K562 (cell line): ENCODE results near the gene TALDO1. TPM values are rescaled to one million over a fixed set of nuclear protein-coding genes. Genes with fewer than 3 reads are reported as not detected.

Experiments
- FUS ChIP-seq: fragments of 200-400 bp; formaldehyde crosslinking; optimal IDR thresholded peaks from 2 replicates; pipeline ENCODE3; 2017; ENCODE audit warnings: low read depth, low read length
- JUN ChIP-seq, 2 experiments: sonication (generic) in 1 of 2; formaldehyde crosslinking in 1 of 2; IDR thresholded peaks; 2 replicates each; pipeline versions ENCODE4 v1.6.1 to v1.8.0; 2012 to 2022; ENCODE audit warnings: borderline replicate concordance in 2 of 2, mild to moderate bottlenecking in 2 of 2, improper control_type of control experiment in 1 of 2, low read depth in 1 of 2, low read length in 1 of 2, missing genetic modification reagents in 1 of 2
- MTA1 ChIP-seq: fragments of 450-650 bp; IDR thresholded peaks from 2 replicates; pipeline ENCODE4 v1.6.1; 2017; ENCODE audit warnings: borderline replicate concordance
- PHF20 ChIP-seq: fragments of 450-650 bp; IDR thresholded peaks from 2 replicates; pipeline ENCODE4 v1.6.1; 2018; ENCODE audit not compliant: partially characterized antibody
- PHF8 ChIP-seq: fragments of 200-600 bp; sonication (generic); IDR thresholded peaks from 2 replicates; pipeline ENCODE4 v1.6.1; 2012; ENCODE audit warnings: mixed run types, mild to moderate bottlenecking, inconsistent platforms, low read length, moderate library complexity, borderline replicate concordance
- RAD21 ChIP-seq, 2 experiments: fragments of 250-450 bp in 1 of 2; fragments of 450-650 bp in 1 of 2; sonication (Bioruptor Pico) in 1 of 2; formaldehyde crosslinking in 1 of 2; IDR thresholded peaks in 1 of 2; conservative IDR thresholded peaks in 1 of 2; 2 replicates each; pipeline versions ENCODE4 v1.4.0 to v1.8.0; 2020 to 2022; ENCODE audit warnings: mild to moderate bottlenecking in 2 of 2, moderate library complexity in 1 of 2
- RBBP5 ChIP-seq: fragments of 200-600 bp; sonication (generic); IDR thresholded peaks from 2 replicates; pipeline ENCODE4 v1.6.1; 2012; ENCODE audit warnings: borderline replicate concordance, mild to moderate bottlenecking, low read length, control low read depth, inconsistent platforms; ENCODE audit not compliant: insufficient read depth, poor library complexity, severe bottlenecking
- RBM39 ChIP-seq: fragments of 200-400 bp; formaldehyde crosslinking; optimal IDR thresholded peaks from 2 replicates; pipeline ENCODE3; 2018; ENCODE audit warnings: low read depth, low read length
- SMAD3 ChIP-seq: fragments of 450-650 bp; formaldehyde crosslinking; conservative IDR thresholded peaks from 2 replicates; pipeline ENCODE4 v1.4.0; 2020; ENCODE audit warnings: mild to moderate bottlenecking
- TAF9B ChIP-seq: fragments of 450-650 bp; IDR thresholded peaks from 2 replicates; pipeline ENCODE4 v1.6.1; 2018; ENCODE audit warnings: mild to moderate bottlenecking; ENCODE audit not compliant: partially characterized antibody
- U2AF1 ChIP-seq: fragments of 200-400 bp; formaldehyde crosslinking; optimal IDR thresholded peaks from 2 replicates; pipeline ENCODE3; 2017; ENCODE audit warnings: mild to moderate bottlenecking, low read depth, low read length, moderate library complexity
- ZC3H11A ChIP-seq: IDR thresholded peaks from 2 replicates; pipeline ENCODE4 v1.6.1; 2012; ENCODE audit warnings: low read depth, low read length, improper control_type of control experiment
- ZNF408 ChIP-seq: fragments of 250-450 bp; sonication (Bioruptor Pico); IDR thresholded peaks from 2 replicates; pipeline ENCODE4 v1.4.0; 2020; ENCODE audit warnings: low read depth, mild to moderate bottlenecking, moderate library complexity
- polyA plus RNA-seq, 8 experiments: library from polyadenylated mRNA; depleted of rRNA in 4 of 8; stranded (reverse) in 5 of 8; unstranded in 3 of 8; fragments of >200 nt; fragmentation: Nextera tagmentation in 2 of 8; fragmentation: Illumina TruSeq in 1 of 8; extraction: Ambion mirVana in 2 of 8; extraction: Trizol in 1 of 8; gene quantifications; 2 replicates each; pipeline versions ENCODE4 v1.2.1 to v1.2.3, GENCODE V29; 2011 to 2014; ENCODE audit warnings: inconsistent platforms in 1 of 8, missing spikeins in 1 of 8
- total RNA-seq, 7 experiments: library from RNA; depleted of rRNA in 6 of 7; stranded (reverse); fragments of >200 nt in 6 of 7; fragmentation: Illumina TruSeq in 2 of 7; extraction: Trizol in 2 of 7; gene quantifications; 2 replicates each; pipeline versions ENCODE4 v1.2.1 to v1.2.3, GENCODE V29; 2011 to 2021; ENCODE audit warnings: low replicate concordance in 1 of 7
- TF ChIP-seq, protein P1 (sequence below): fragments of 450-650 bp; IDR thresholded peaks from 2 replicates; pipeline ENCODE4 v1.6.1; 2018; ENCODE audit not compliant: partially characterized antibody

The TALDO1 gene
- total and polyA plus RNA-seq, 9 of the 15 experiments (the other 6 are each of a cell fraction or from before 2014, with no cell fraction given), result 260 to 541 (median 441) TPM

GRCh38 chr11:810040-810567, 62.8 kb downstream of the TALDO1 start (continued):
- TF ChIP-seq RAD21 (CRISPR knock-in tag; conservative IDR thresholded peaks at IDR 0.05 in 1 of 2, IDR thresholded peaks at IDR 0.05 in 1 of 2) (no peak), PHF20 (no peak), RBBP5 (peak; percentile 55), TAF9B (no peak), RBM39 (no peak), ZNF408 (CRISPR knock-in tag) (no peak), U2AF1 (peak; percentile 72), ZC3H11A (no peak), MTA1 (no peak), JUN (IDR thresholded peaks at IDR 0.05; ENCODE audit: borderline replicate concordance, low read depth, low read length) (no peak), JUN (CRISPR knock-in tag; IDR thresholded peaks at IDR 0.05; ENCODE audit: borderline replicate concordance) (0 out of 2 replicates have a peak, but pooled peaks have one; percentile 21), FUS (peak; percentile 22), SMAD3 (CRISPR knock-in tag) (no peak), PHF8 (peak; percentile 47; the same call in 1 of the 2 replicates)
- TF ChIP-seq, protein P1, sequence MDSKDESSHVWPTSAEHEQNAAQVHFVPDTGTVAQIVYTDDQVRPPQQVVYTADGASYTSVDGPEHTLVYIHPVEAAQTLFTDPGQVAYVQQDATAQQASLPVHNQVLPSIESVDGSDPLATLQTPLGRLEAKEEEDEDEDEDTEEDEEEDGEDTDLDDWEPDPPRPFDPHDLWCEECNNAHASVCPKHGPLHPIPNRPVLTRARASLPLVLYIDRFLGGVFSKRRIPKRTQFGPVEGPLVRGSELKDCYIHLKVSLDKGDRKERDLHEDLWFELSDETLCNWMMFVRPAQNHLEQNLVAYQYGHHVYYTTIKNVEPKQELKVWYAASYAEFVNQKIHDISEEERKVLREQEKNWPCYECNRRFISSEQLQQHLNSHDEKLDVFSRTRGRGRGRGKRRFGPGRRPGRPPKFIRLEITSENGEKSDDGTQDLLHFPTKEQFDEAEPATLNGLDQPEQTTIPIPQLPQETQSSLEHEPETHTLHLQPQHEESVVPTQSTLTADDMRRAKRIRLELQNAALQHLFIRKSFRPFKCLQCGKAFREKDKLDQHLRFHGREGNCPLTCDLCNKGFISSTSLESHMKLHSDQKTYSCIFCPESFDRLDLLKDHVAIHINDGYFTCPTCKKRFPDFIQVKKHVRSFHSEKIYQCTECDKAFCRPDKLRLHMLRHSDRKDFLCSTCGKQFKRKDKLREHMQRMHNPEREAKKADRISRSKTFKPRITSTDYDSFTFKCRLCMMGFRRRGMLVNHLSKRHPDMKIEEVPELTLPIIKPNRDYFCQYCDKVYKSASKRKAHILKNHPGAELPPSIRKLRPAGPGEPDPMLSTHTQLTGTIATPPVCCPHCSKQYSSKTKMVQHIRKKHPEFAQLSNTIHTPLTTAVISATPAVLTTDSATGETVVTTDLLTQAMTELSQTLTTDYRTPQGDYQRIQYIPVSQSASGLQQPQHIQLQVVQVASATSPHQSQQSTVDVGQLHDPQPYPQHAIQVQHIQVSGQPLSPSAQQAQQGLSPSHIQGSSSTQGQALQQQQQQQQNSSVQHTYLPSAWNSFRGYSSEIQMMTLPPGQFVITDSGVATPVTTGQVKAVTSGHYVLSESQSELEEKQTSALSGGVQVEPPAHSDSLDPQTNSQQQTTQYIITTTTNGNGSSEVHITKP, result no peak
